H1 (cell line): ENCODE measurements around the gene DMXL1. TPM values are rescaled to one million over a fixed set of nuclear protein-coding genes. Genes with fewer than 3 reads are reported as not detected.

ENCODE experiments used
- CTCF ChIA-PET: fragments of 300-600 bp; sonication (Branson Sonifier 250); formaldehyde crosslinking; loops from one replicate; lab custom pipeline; 2021; ENCODE audit not compliant: partially characterized antibody; lab: Charles Lee
- POLR2A ChIA-PET: fragments of 300-600 bp; sonication (Branson Sonifier 250); formaldehyde crosslinking; loops from one replicate; lab custom pipeline; 2021; ENCODE audit warnings: inconsistent platforms; ENCODE audit not compliant: partially characterized antibody; lab: Charles Lee
- DNase-seq, 2 experiments: peaks; one replicate each; pipeline versions ENCODE4 v3.0.0 to v3.0.0-alpha.2; 2010 to 2022; ENCODE audit warnings: low spot score in 2 of 2, low read depth in 1 of 2, mixed read lengths in 1 of 2
- FAIRE-seq: peaks from 2 replicates; lab custom pipeline; 2011; peaks lifted over from hg19 to GRCh38; lab: Jason Lieb, UNC
- H2AFZ ChIP-seq: 2 replicates; pipeline ENCODE4 v1.8.1; 2012; ENCODE audit warnings: low read length, inconsistent platforms
- H2AK5ac ChIP-seq: 2 replicates; pipeline ENCODE4 v1.6.1; 2013; ENCODE audit warnings: low read depth, low read length
- H2BK120ac ChIP-seq: replicated peaks from 2 replicates; pipeline ENCODE3; 2013; ENCODE audit warnings: low read depth, low read length, inconsistent platforms
- H2BK12ac ChIP-seq: 2 replicates; pipeline ENCODE4 v1.6.1; 2013; ENCODE audit warnings: low read depth, low read length
- H2BK15ac ChIP-seq: 2 replicates; pipeline ENCODE4 v1.6.1; 2013; ENCODE audit warnings: low read length
- H2BK20ac ChIP-seq: 2 replicates; pipeline ENCODE4 v1.6.1; 2013; ENCODE audit warnings: low read length
- H2BK5ac ChIP-seq: 2 replicates; pipeline ENCODE4 v1.6.1; 2013; ENCODE audit warnings: low read depth, low read length
- H3K14ac ChIP-seq: 2 replicates; pipeline ENCODE4 v1.6.1; 2013; ENCODE audit warnings: inconsistent platforms; ENCODE audit not compliant: insufficient read length
- H3K18ac ChIP-seq: 2 replicates; pipeline ENCODE4 v1.6.1; 2013; ENCODE audit warnings: low read length; ENCODE audit errors: extremely low read depth
- H3K23ac ChIP-seq: 2 replicates; pipeline ENCODE4 v1.6.1; 2013; ENCODE audit warnings: inconsistent platforms; ENCODE audit not compliant: insufficient read length
- H3K23me2 ChIP-seq: 2 replicates; pipeline ENCODE4 v1.6.1; 2013; ENCODE audit warnings: low read depth, low read length
- H3K27ac ChIP-seq: 2 replicates; pipeline ENCODE4 v1.6.1; 2011; ENCODE audit warnings: low read depth, low read length, inconsistent platforms
- H3K27me3 ChIP-seq, 4 experiments: replicated peaks in 1 of 4; 1 replicate in 1 of 4; 2 replicates in 3 of 4; pipeline versions ENCODE4 v1.6.1 to v1.8.1; 2011 to 2013; ENCODE audit warnings: low read length in 3 of 4, mild to moderate bottlenecking in 3 of 4, inconsistent platforms in 2 of 4, mixed read lengths in 2 of 4, moderate library complexity in 1 of 4; ENCODE audit not compliant: control insufficient read depth in 3 of 4, insufficient read depth in 3 of 4; ENCODE audit errors: extremely low read depth in 1 of 4
- H3K36me3 ChIP-seq, 4 experiments: 2 replicates each; pipeline versions ENCODE4 v1.6.1 to v1.8.1; 2011 to 2013; ENCODE audit warnings: mild to moderate bottlenecking in 4 of 4, low read length in 3 of 4, moderate library complexity in 2 of 4, control low read depth in 1 of 4, inconsistent platforms in 1 of 4; ENCODE audit not compliant: insufficient read depth in 4 of 4, control insufficient read depth in 2 of 4
- H3K4ac ChIP-seq: replicated peaks from 2 replicates; pipeline ENCODE3; 2013; ENCODE audit warnings: low read length, low read depth, mixed read lengths, inconsistent platforms; ENCODE audit not compliant: insufficient read length
- H3K4me1 ChIP-seq, 4 experiments: replicated peaks in 1 of 4; 1 replicate in 1 of 4; 2 replicates in 3 of 4; pipeline versions ENCODE4 v1.6.1 to v1.8.1; 2011 to 2013; ENCODE audit warnings: low read length in 3 of 4, inconsistent platforms in 2 of 4, mixed read lengths in 1 of 4; ENCODE audit not compliant: insufficient read depth in 4 of 4, control insufficient read depth in 3 of 4
- H3K4me2 ChIP-seq, 2 experiments: 2 replicates each; pipeline versions ENCODE4 v1.6.1 to v1.8.1; 2011 to 2013; ENCODE audit warnings: low read depth in 2 of 2, low read length in 2 of 2, control low read depth in 1 of 2, inconsistent platforms in 1 of 2, mild to moderate bottlenecking in 1 of 2; ENCODE audit not compliant: insufficient read depth in 1 of 2
- H3K4me3 ChIP-seq, 4 experiments: fragments of 200-600, 300-600 bp in 1 of 4; sonication (generic), shearing (Covaris generic), sonication (Bioruptor Twin) in 1 of 4; 2 replicates each; pipeline versions ENCODE4 v1.5.1 to v1.8.1; 2011 to 2016; ENCODE audit warnings: low read length in 4 of 4, low read depth in 3 of 4, control low read depth in 2 of 4, inconsistent platforms in 2 of 4, mild to moderate bottlenecking in 2 of 4, mixed read lengths in 1 of 4, moderate library complexity in 1 of 4; ENCODE audit not compliant: insufficient read depth in 2 of 4; ENCODE audit errors: extremely low read depth in 1 of 4
- H3K56ac ChIP-seq: replicated peaks from 2 replicates; pipeline ENCODE3; 2013; ENCODE audit warnings: low read depth, mild to moderate bottlenecking, mixed read lengths, low read length, inconsistent platforms; ENCODE audit not compliant: insufficient read length
- H3K79me1 ChIP-seq: 2 replicates; pipeline ENCODE4 v1.6.1; 2013; ENCODE audit warnings: low read depth, low read length, control low read depth
- H3K79me2 ChIP-seq, 2 experiments: 2 replicates each; pipeline versions ENCODE4 v1.6.1 to v1.8.1; 2012 to 2013; ENCODE audit warnings: low read length in 2 of 2, mild to moderate bottlenecking in 2 of 2, inconsistent platforms in 1 of 2; ENCODE audit not compliant: insufficient read depth in 2 of 2, control insufficient read depth in 1 of 2
- H3K9ac ChIP-seq, 4 experiments: replicated peaks in 1 of 4; 1 replicate in 1 of 4; 2 replicates in 3 of 4; pipeline versions ENCODE4 v1.6.1 to v1.8.1; 2011 to 2013; ENCODE audit warnings: low read depth in 3 of 4, low read length in 3 of 4, control low read depth in 2 of 4, mild to moderate bottlenecking in 2 of 4, moderate library complexity in 2 of 4, inconsistent platforms in 1 of 4; ENCODE audit errors: extremely low read depth in 1 of 4
- H3K9me3 ChIP-seq, 2 experiments: 2 replicates each; pipeline versions ENCODE4 v1.6.1 to v1.8.1; 2012 to 2013; ENCODE audit warnings: mild to moderate bottlenecking in 2 of 2, moderate library complexity in 2 of 2, control low read depth in 1 of 2, inconsistent platforms in 1 of 2, low read depth in 1 of 2, low read length in 1 of 2, mixed read lengths in 1 of 2; ENCODE audit not compliant: insufficient read depth in 2 of 2
- H4K20me1 ChIP-seq, 2 experiments: replicated peaks in 1 of 2; 2 replicates each; pipeline versions ENCODE3 to v1.8.1; 2011 to 2013; ENCODE audit warnings: inconsistent platforms in 2 of 2, low read length in 2 of 2, mild to moderate bottlenecking in 1 of 2; ENCODE audit not compliant: insufficient read depth in 2 of 2, control insufficient read depth in 1 of 2
- H4K5ac ChIP-seq: 2 replicates; pipeline ENCODE4 v1.6.1; 2013; ENCODE audit warnings: low read length, low read depth, mixed read lengths, inconsistent platforms; ENCODE audit not compliant: insufficient read length
- H4K8ac ChIP-seq: 2 replicates; pipeline ENCODE4 v1.8.0; 2013; ENCODE audit warnings: mild to moderate bottlenecking, moderate library complexity, low read length, inconsistent platforms; ENCODE audit not compliant: insufficient read depth; ENCODE audit errors: extremely low read depth
- H4K91ac ChIP-seq: replicated peaks from 2 replicates; pipeline ENCODE3; 2013; ENCODE audit warnings: low read length, mixed read lengths, inconsistent platforms; ENCODE audit not compliant: insufficient read length
- GTF2F1 ChIP-seq: IDR thresholded peaks from 2 replicates; pipeline ENCODE4 v1.6.1; 2012; ENCODE audit warnings: low read depth, low read length, improper control_type of control experiment, borderline replicate concordance
- JUND ChIP-seq: IDR thresholded peaks from 2 replicates; pipeline ENCODE4 v1.6.1; 2011; ENCODE audit warnings: mild to moderate bottlenecking, improper control_type of control experiment, low read length
- KDM5A ChIP-seq: fragments of 200-600 bp; IDR thresholded peaks from 2 replicates; pipeline ENCODE4 v1.7.1; 2012; ENCODE audit warnings: mild to moderate bottlenecking, low read length, inconsistent platforms, mixed read lengths
- RBBP5 ChIP-seq: IDR thresholded peaks from 2 replicates; pipeline ENCODE4 v1.7.1; 2012; ENCODE audit warnings: low read depth, mild to moderate bottlenecking, inconsistent platforms, low read length, moderate library complexity, borderline replicate concordance
- SP2 ChIP-seq: IDR thresholded peaks from 2 replicates; pipeline ENCODE4 v1.6.1; 2012; ENCODE audit warnings: mild to moderate bottlenecking, low read length, inconsistent platforms
- SUZ12 ChIP-seq: fragments of 200-600 bp; sonication (generic); IDR thresholded peaks from 2 replicates; pipeline ENCODE4 v1.6.1; 2012; ENCODE audit warnings: mild to moderate bottlenecking, inconsistent platforms, low read length, moderate library complexity, mixed read lengths
- TAF7 ChIP-seq: optimal IDR thresholded peaks from 2 replicates; pipeline ENCODE3; 2011; ENCODE audit warnings: low read depth, mild to moderate bottlenecking, inconsistent platforms, low read length, moderate library complexity, borderline replicate concordance
- TCF12 ChIP-seq: IDR thresholded peaks from 2 replicates; pipeline ENCODE4 v1.6.1; 2011; ENCODE audit warnings: low read depth, mild to moderate bottlenecking, low read length
- ZNF274 ChIP-seq: IDR thresholded peaks from 2 replicates; pipeline ENCODE4 v1.7.0; 2012; ENCODE audit warnings: low read length, borderline replicate concordance; ENCODE audit errors: extremely low read depth
- WGBS, 2 experiments: shearing (Covaris generic) in 1 of 2; methylation state at CpG; one replicate each; pipeline versions ENCODE4 v1.1.6 to v1.1.7; 2013 to 2015; ENCODE audit warnings: low lambda C conversion rate in 2 of 2, mixed read lengths in 2 of 2, inconsistent platforms in 1 of 2, low coverage in 1 of 2, missing lambda C conversion rate in 1 of 2; ENCODE audit not compliant: insufficient replicate concordance in 2 of 2, insufficient coverage in 1 of 2, insufficient read length in 1 of 2; ENCODE audit errors: extremely low coverage in 1 of 2, missing lambda C conversion rate in 1 of 2; 5-methylcytosine and 5-hydroxymethylcytosine counted together
- polyA plus RNA-seq, 7 experiments: library from polyadenylated mRNA; depleted of rRNA in 3 of 7; stranded (reverse) in 5 of 7; unstranded in 2 of 7; fragments of >200 nt in 5 of 7; fragments of 200-250 nt in 2 of 7; gene quantifications; 1 replicate in 5 of 7; 2 replicates in 1 of 7; 4 replicates in 1 of 7; pipeline versions ENCODE4 v1.2.1 to v1.2.3, GENCODE V29; 2011 to 2013; ENCODE audit warnings: missing spikeins in 2 of 7, mixed read lengths in 2 of 7
- total RNA-seq: library from RNA; stranded (reverse); fragmentation: NEBNext Ultra II Directional; extraction: Animal tissue kit (Norgen Biotek cat#: 25700); gene quantifications from 2 replicates; pipeline ENCODE4 v1.2.1, GENCODE V29; 2021
- TF ChIP-seq, protein P1 (sequence below): IDR thresholded peaks from 2 replicates; pipeline ENCODE4 v1.6.1; 2011; ENCODE audit warnings: low read length, improper control_type of control experiment

Gene DMXL1
- total and polyA plus RNA-seq, 2 of the 8 experiments (the other 6 are each of a cell fraction or from before 2014, with no cell fraction given), result 10.1 to 43.9 TPM

DNA sequence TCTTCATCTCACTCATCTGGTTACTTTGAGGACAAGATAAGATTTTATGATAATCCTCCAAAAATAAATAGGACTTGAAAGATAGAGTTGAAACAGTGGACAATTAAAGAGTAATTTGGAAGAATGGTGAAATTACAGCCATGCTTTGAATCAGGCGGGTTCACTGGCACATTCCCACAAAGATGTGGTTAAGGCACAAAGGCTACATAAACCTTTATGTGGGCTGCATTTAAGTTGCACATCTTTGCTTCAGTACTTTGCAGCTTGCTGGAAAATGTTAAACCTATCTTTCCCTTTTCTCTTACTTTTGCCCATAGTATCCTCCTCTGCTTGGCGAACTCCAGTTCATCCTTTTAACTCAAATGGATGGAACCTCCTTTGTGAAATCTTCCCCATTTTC is 192.8 kb downstream of the DMXL1 start:
- H3K23me2 ChIP-seq, result peaks cover 2% of the 10 kb centered on the region
- no peak overlapping the region for H2BK5ac ChIP-seq
- H3K27me3 ChIP-seq, result peaks cover 0 to 1% (median 0%) of the 10 kb centered on the region in 4 experiments; a peak in 2 of 7 replicates
- H3K56ac ChIP-seq, result no peak overlapping the region
- no peak overlapping the region for H3K14ac ChIP-seq
- H3K18ac ChIP-seq, result no peak overlapping the region
- no peaks in the 10 kb centered on the region for H4K20me1 ChIP-seq
- ChIA-PET CTCF (interaction anchor here (0.8 to 2.7 kb wide), 4 partner anchors 8 to 148 kb away, joined by 3 to 11 read pairs (median 4); no protein-coding TSS in a partner anchor), POLR2A (interaction anchor here (1.2 kb wide), 1 partner anchor 10 kb away, joined by 4 read pairs; no protein-coding TSS in a partner anchor)
- no peak overlapping the region for H2BK20ac ChIP-seq
- FAIRE-seq (no peak), DNase-seq (no peak)
- H4K5ac ChIP-seq, result no peak overlapping the region
- no peak overlapping the region for H2BK15ac ChIP-seq
- no peaks in the 10 kb centered on the region for H3K79me1 ChIP-seq
- H2BK12ac ChIP-seq, result no peak overlapping the region
- no peak overlapping the region for H3K4me3 ChIP-seq
- no peak overlapping the region for H3K9ac ChIP-seq
- H3K4me2 ChIP-seq, result no peak overlapping the region
- H3K9me3 ChIP-seq, result no peaks in the 10 kb centered on the region; a peak in 1 of 4 replicates
- no peaks in the 10 kb centered on the region for H3K79me2 ChIP-seq
- 93% methylated on average over 2 of the region's 2 CpGs; no CpG with 5 or more reads in 1 of the 2 experiments for WGBS, 2 experiments
- no peaks in the 10 kb centered on the region for H3K36me3 ChIP-seq
- no peak overlapping the region for H3K23ac ChIP-seq
- no peak overlapping the region for H3K27ac ChIP-seq
- no peak overlapping the region for H4K91ac ChIP-seq
- no peak overlapping the region for H2BK120ac ChIP-seq
- H3K4ac ChIP-seq, result no peak overlapping the region
- no peak overlapping the region for H4K8ac ChIP-seq
- H2AFZ ChIP-seq, result no peak overlapping the region
- H2AK5ac ChIP-seq, result no peak overlapping the region
- peaks cover 0 to 3% (median 0%) of the 10 kb centered on the region in 4 experiments; a peak in 1 of 7 replicates for H3K4me1 ChIP-seq
- TF ChIP-seq ZNF274 (no peak), SUZ12 (no peak), JUND (no peak), TAF7 (no peak), TCF12 (no peak), SP2 (no peak), RBBP5 (no peak), KDM5A (no peak), GTF2F1 (no peak)
- TF ChIP-seq, protein P1, sequence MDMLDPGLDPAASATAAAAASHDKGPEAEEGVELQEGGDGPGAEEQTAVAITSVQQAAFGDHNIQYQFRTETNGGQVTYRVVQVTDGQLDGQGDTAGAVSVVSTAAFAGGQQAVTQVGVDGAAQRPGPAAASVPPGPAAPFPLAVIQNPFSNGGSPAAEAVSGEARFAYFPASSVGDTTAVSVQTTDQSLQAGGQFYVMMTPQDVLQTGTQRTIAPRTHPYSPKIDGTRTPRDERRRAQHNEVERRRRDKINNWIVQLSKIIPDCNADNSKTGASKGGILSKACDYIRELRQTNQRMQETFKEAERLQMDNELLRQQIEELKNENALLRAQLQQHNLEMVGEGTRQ, result no peak
